C4-2B (cell line): Measurements from ENCODE around the gene PHRF1.

Source experiments
- H3K27ac ChIP-seq: fragments of 450-650 bp; 2 replicates; pipeline ENCODE4 v1.5.1; 2017
- CTCF ChIP-seq: fragments of 450-650 bp; conservative IDR thresholded peaks from 2 replicates; pipeline ENCODE4 v1.5.1; 2017; ENCODE audit warnings: mild to moderate bottlenecking
- ZFX ChIP-seq: fragments of 450-650 bp; IDR thresholded peaks from 2 replicates; pipeline ENCODE4 v1.6.1; 2017

PHRF1 gene

GRCh38 chr11:593347-593746, 17.1 kb downstream of the PHRF1 start:
- H3K27ac ChIP-seq, result no peak overlapping the region
- no peak for TF ChIP-seq ZFX
- TF ChIP-seq CTCF, result no peak

GRCh38 chr11:595400-595799, 19.1 kb downstream of the PHRF1 start:
- TF ChIP-seq ZFX (no peak), CTCF (no peak)
- H3K27ac ChIP-seq, result no peak overlapping the region

GRCh38 chr11:596374-596773, 20.1 kb downstream of the PHRF1 start:
- no peak overlapping the region for H3K27ac ChIP-seq
- TF ChIP-seq CTCF (no peak), ZFX (no peak)

- H3K27ac ChIP-seq, result no peak overlapping the region
- no peak for TF ChIP-seq ZFX
- no peak for TF ChIP-seq CTCF
These were observed 21.0 kb downstream of the PHRF1 start for GRCh38 chr11:597166-597725.

GRCh38 chr11:598005-598680, 21.9 kb downstream of the PHRF1 start:
- no peak overlapping the region for H3K27ac ChIP-seq

GRCh38 chr11:601573-602245, 25.4 kb downstream of the PHRF1 start:
- H3K27ac ChIP-seq, result no peak overlapping the region
- TF ChIP-seq CTCF, result no peak
- TF ChIP-seq ZFX, result no peak

More at GRCh38 chr11:598005-598680, 21.9 kb downstream of the PHRF1 start:
- no peak for TF ChIP-seq ZFX
- no peak for TF ChIP-seq CTCF

GRCh38 chr11:603154-603553, 26.9 kb downstream of the PHRF1 start:
- no peak for TF ChIP-seq ZFX
- no peak for TF ChIP-seq CTCF
- H3K27ac ChIP-seq, result no peak overlapping the region
